ENCODE results near the gene MFSD1. TPM values are rescaled to one million over a fixed set of nuclear protein-coding genes. Genes with fewer than 3 reads are reported as not detected.

The MFSD1 gene
- total and polyA plus RNA-seq, 9 of the 15 experiments (the other 6 are each of a cell fraction or from before 2014, with no cell fraction given) = 8.7 to 49.5 (median 28.6) TPM

DNA sequence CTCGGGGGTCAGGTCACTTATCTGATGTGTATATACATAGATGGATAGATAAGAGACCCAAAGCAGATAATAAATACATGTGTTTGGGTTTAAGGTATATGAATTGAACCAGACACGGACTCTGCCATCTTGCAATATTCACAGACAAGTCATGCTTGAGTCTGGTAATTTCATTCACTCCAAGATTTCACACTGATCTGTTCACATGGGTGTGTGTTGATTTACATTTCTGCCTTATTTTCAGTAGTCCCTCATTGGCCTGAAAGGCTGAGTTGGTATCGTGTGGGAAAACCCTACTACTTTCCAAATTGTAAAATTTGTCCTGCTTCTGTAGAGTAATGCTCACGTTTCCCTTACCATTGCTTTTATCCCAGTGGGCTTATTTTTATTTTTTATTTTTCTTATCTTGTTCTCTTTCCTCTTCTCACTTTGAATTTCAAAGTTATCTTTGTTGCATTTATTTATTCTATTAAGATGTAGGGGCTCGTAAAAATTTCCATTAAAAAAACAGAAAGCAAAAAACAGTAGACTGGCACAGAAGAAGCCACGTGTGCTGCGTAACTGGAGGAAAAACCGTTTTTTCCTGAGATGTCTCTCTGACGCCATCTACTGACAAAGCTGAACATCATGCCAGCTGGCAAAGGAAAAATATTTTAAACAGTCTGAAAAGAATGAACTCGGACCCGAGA lies 10.8 kb upstream of the MFSD1 start (continued):
- TF ChIP-seq PML (IDR thresholded peaks at IDR 0.05; ENCODE audit: low read length) = no peak
- TF ChIP-seq, protein P1, sequence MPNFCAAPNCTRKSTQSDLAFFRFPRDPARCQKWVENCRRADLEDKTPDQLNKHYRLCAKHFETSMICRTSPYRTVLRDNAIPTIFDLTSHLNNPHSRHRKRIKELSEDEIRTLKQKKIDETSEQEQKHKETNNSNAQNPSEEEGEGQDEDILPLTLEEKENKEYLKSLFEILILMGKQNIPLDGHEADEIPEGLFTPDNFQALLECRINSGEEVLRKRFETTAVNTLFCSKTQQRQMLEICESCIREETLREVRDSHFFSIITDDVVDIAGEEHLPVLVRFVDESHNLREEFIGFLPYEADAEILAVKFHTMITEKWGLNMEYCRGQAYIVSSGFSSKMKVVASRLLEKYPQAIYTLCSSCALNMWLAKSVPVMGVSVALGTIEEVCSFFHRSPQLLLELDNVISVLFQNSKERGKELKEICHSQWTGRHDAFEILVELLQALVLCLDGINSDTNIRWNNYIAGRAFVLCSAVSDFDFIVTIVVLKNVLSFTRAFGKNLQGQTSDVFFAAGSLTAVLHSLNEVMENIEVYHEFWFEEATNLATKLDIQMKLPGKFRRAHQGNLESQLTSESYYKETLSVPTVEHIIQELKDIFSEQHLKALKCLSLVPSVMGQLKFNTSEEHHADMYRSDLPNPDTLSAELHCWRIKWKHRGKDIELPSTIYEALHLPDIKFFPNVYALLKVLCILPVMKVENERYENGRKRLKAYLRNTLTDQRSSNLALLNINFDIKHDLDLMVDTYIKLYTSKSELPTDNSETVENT (CRISPR knock-in tag; IDR thresholded peaks at IDR 0.05) = no peak
- TF ChIP-seq LEF1 (IDR thresholded peaks at IDR 0.05) = no peak
- TF ChIP-seq ZNF124 (CRISPR knock-in tag; IDR thresholded peaks at IDR 0.05) = no peak
- TF ChIP-seq, protein P2, sequence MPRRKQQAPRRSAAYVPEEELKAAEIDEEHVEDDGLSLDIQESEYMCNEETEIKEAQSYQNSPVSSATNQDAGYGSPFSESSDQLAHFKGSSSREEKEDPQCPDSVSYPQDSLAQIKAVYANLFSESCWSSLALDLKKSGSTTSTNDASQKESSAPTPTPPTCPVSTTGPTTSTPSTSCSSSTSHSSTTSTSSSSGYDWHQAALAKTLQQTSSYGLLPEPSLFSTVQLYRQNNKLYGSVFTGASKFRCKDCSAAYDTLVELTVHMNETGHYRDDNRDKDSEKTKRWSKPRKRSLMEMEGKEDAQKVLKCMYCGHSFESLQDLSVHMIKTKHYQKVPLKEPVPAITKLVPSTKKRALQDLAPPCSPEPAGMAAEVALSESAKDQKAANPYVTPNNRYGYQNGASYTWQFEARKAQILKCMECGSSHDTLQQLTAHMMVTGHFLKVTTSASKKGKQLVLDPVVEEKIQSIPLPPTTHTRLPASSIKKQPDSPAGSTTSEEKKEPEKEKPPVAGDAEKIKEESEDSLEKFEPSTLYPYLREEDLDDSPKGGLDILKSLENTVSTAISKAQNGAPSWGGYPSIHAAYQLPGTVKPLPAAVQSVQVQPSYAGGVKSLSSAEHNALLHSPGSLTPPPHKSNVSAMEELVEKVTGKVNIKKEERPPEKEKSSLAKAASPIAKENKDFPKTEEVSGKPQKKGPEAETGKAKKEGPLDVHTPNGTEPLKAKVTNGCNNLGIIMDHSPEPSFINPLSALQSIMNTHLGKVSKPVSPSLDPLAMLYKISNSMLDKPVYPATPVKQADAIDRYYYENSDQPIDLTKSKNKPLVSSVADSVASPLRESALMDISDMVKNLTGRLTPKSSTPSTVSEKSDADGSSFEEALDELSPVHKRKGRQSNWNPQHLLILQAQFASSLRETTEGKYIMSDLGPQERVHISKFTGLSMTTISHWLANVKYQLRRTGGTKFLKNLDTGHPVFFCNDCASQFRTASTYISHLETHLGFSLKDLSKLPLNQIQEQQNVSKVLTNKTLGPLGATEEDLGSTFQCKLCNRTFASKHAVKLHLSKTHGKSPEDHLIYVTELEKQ (CRISPR knock-in tag; IDR thresholded peaks at IDR 0.05) = no peak
- no peak for TF ChIP-seq OTX1 (CRISPR knock-in tag; IDR thresholded peaks at IDR 0.05)
- no peak for TF ChIP-seq TSC22D4 (tag; IDR thresholded peaks at IDR 0.05)
- no peak for TF ChIP-seq ZNF23 (CRISPR knock-in tag; IDR thresholded peaks at IDR 0.05)
- no peak for TF ChIP-seq ARID1B (IDR thresholded peaks at IDR 0.05)
- no peak for TF ChIP-seq MED1 (CRISPR knock-in tag; IDR thresholded peaks at IDR 0.05; ENCODE audit: borderline replicate concordance)
- TF ChIP-seq SRSF1 (IDR thresholded peaks at IDR 0.05; ENCODE audit: low read depth, low read length) = no peak
- no peak for TF ChIP-seq RBM25 (IDR thresholded peaks at IDR 0.05; ENCODE audit: low read depth, low read length, severe bottlenecking)
- no peak; the same call in 1 of the 2 replicates for TF ChIP-seq GATAD2B (IDR thresholded peaks at IDR 0.05; ENCODE audit: borderline replicate concordance)
- no peak for TF ChIP-seq SMAD4 (CRISPR knock-in tag; conservative IDR thresholded peaks at IDR 0.05)
- TF ChIP-seq, protein P3, sequence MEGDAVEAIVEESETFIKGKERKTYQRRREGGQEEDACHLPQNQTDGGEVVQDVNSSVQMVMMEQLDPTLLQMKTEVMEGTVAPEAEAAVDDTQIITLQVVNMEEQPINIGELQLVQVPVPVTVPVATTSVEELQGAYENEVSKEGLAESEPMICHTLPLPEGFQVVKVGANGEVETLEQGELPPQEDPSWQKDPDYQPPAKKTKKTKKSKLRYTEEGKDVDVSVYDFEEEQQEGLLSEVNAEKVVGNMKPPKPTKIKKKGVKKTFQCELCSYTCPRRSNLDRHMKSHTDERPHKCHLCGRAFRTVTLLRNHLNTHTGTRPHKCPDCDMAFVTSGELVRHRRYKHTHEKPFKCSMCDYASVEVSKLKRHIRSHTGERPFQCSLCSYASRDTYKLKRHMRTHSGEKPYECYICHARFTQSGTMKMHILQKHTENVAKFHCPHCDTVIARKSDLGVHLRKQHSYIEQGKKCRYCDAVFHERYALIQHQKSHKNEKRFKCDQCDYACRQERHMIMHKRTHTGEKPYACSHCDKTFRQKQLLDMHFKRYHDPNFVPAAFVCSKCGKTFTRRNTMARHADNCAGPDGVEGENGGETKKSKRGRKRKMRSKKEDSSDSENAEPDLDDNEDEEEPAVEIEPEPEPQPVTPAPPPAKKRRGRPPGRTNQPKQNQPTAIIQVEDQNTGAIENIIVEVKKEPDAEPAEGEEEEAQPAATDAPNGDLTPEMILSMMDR (IDR thresholded peaks at IDR 0.05 in 2 of 3, conservative IDR thresholded peaks at IDR 0.05 in 1 of 3; ENCODE audit: insufficient read depth in 2 of 3, low read depth in 1 of 3, low read length in 3 of 3) = peak; percentile 75 to 90 (median 77)
- peak; percentile 87 for TF ChIP-seq MNT (conservative IDR thresholded peaks at IDR 0.05)
- no peak for TF ChIP-seq XRCC5 (IDR thresholded peaks at IDR 0.05; ENCODE audit: low read depth, low read length)
- TF ChIP-seq GABPB2 (CRISPR knock-in tag; conservative IDR thresholded peaks at IDR 0.05) = no peak
- TF ChIP-seq HMG20A (CRISPR knock-in tag; conservative IDR thresholded peaks at IDR 0.05) = no peak
- no peak for TF ChIP-seq ZFP1 (CRISPR knock-in tag; IDR thresholded peaks at IDR 0.05)

Measured in K562 (cell line).